Non-pigmented ciliary epithelial cell (primary cell): ENCODE measurements around the gene RAVER1.

Experiments
- DNase-seq: peaks from one replicate; pipeline ENCODE4 v3.0.0-alpha.2; 2010; ENCODE audit warnings: low read depth

Gene RAVER1

GRCh38 chr19:10317857-10318462, 15.4 kb downstream of the RAVER1 start:
- no peak for DNase-seq

- no peak for DNase-seq
These were observed 16.1 kb downstream of the RAVER1 start for GRCh38 chr19:10317045-10317856.

- DNase-seq, result no peak
These were observed 16.9 kb downstream of the RAVER1 start for GRCh38 chr19:10316229-10317044.

- DNase-seq, result no peak
These were observed 17.8 kb downstream of the RAVER1 start, which contains the start of gene FDX2 for GRCh38 chr19:10315335-10316214. FDX2 (minus strand) TSS chr19:10316015; CDS start chr19:10315996, 19 bp downstream.

- no peak for DNase-seq
These were observed 23.9 kb downstream of the RAVER1 start, which contains the start of gene ZGLP1 for GRCh38 chr19:10309423-10309822. ZGLP1 (minus strand) TSS chr19:10309815.

- DNase-seq, result no peak
These were observed 27.0 kb downstream of the RAVER1 start for GRCh38 chr19:10306327-10306726.

- DNase-seq, result no peak
These were observed 28.1 kb downstream of the RAVER1 start for GRCh38 chr19:10305139-10305806.

- no peak for DNase-seq
These were observed 33.5 kb downstream of the RAVER1 start for GRCh38 chr19:10299545-10300458.

- DNase-seq, result no peak
These were observed 37.3 kb downstream of the RAVER1 start for GRCh38 chr19:10295847-10296591.

- DNase-seq, result no peak
These were observed 38.0 kb downstream of the RAVER1 start for GRCh38 chr19:10295305-10295846.

- no peak for DNase-seq
These were observed 39.0 kb downstream of the RAVER1 start for GRCh38 chr19:10294368-10294697.

GRCh38 chr19:10293637-10294367, 39.5 kb downstream of the RAVER1 start:
- DNase-seq, result no peak

- DNase-seq, result no peak
These were observed 40.3 kb downstream of the RAVER1 start for GRCh38 chr19:10292789-10293636.

GRCh38 chr19:10292206-10292788, 41.0 kb downstream of the RAVER1 start:
- no peak for DNase-seq

- no peak for DNase-seq
These were observed 41.6 kb downstream of the RAVER1 start for GRCh38 chr19:10291554-10292205.

- DNase-seq, result no peak
These were observed 42.3 kb downstream of the RAVER1 start for GRCh38 chr19:10290876-10291553.
